Ovary (tissue), 9 donors: ENCODE measurements around the gene NRIP1. TPM values are rescaled to one million over a fixed set of nuclear protein-coding genes. Genes with fewer than 3 reads are reported as not detected.

Experiments
- DNase-seq, 5 donors: peaks; one replicate each; pipeline ENCODE4 v3.0.0-alpha.2; 2019 to 2020
- H3K27ac ChIP-seq, 2 donors: fragments of 200-600 bp; one replicate each; pipeline versions ENCODE4 v1.5.1 to v1.8.0; 2019 to 2022
- H3K27me3 ChIP-seq: fragments of 200-600 bp; one replicate; pipeline ENCODE4 v1.8.0; 2022
- H3K36me3 ChIP-seq: fragments of 200-600 bp; sonication (generic); one replicate; pipeline ENCODE4 v1.5.1; 2019
- H3K4me1 ChIP-seq: one replicate; pipeline ENCODE4 v1.8.1; 2013; ENCODE audit warnings: mild to moderate bottlenecking, moderate library complexity; ENCODE audit not compliant: insufficient read depth
- H3K4me3 ChIP-seq: fragments of 200-600 bp; sonication (generic); one replicate; pipeline ENCODE4 v1.5.1; 2017
- H3K9me3 ChIP-seq, 2 donors: fragments of 200-600 bp in 1 of 2; sonication (generic) in 1 of 2; one replicate each; pipeline versions ENCODE4 v1.5.1 to v1.8.1; 2013 to 2019; ENCODE audit warnings: mild to moderate bottlenecking in 1 of 2, moderate library complexity in 1 of 2
- CTCF ChIP-seq, 3 donors: fragments of 450-650 bp in 2 of 3; fragments of 200-600 bp in 1 of 3; IDR thresholded peaks; one replicate each; pipeline versions ENCODE4 v1.5.1 to v1.8.0; 2016 to 2022; ENCODE audit warnings: antibody characterized with exemption in 3 of 3, mild to moderate bottlenecking in 1 of 3
- EP300 ChIP-seq: sonication (generic); formaldehyde crosslinking; IDR thresholded peaks from one replicate; pipeline ENCODE4 v1.6.1; 2017; ENCODE audit warnings: antibody characterized with exemption
- POLR2A ChIP-seq: fragments of 450-650 bp; IDR thresholded peaks from one replicate; pipeline ENCODE4 v1.6.1; 2017; ENCODE audit warnings: antibody characterized with exemption, mild to moderate bottlenecking, moderate library complexity
- WGBS, 3 donors: extraction: QIAGEN DNeasy Blood & Tissue Kit in 1 of 3; methylation state at CpG; one replicate each; pipeline versions ENCODE4 v1.1.5 to v1.1.7; 2013 to 2017; 5-methylcytosine and 5-hydroxymethylcytosine counted together
- intact Hi-C, 4 donors: fragments of 100-400 bp; cut with DNase I; formaldehyde crosslinking; loops; one replicate each; pipeline versions ENCODE4 v1.11.0 to v1.15.1; 2022 to 2023
- polyA plus RNA-seq, 2 donors: library from polyadenylated mRNA; stranded (reverse); fragments of 200-250 nt in 1 of 2; fragments of 350-450 nt in 1 of 2; fragmentation: Illumina TruSeq in 1 of 2; extraction: RNeasy Lipid Tissue Mini Kit (QIAGEN cat#74804) in 1 of 2; gene quantifications; one replicate each; pipeline ENCODE4 v1.2.3, GENCODE V29; 2013 to 2014
- total RNA-seq, 7 donors: library from RNA; depleted of rRNA in 2 of 7; stranded (reverse); fragments of >200 nt in 2 of 7; fragmentation: NEBNext Ultra II Directional in 3 of 7; extraction: Animal tissue kit (Norgen Biotek cat#: 25700) in 3 of 7; gene quantifications; one replicate each; pipeline versions ENCODE4 v1.1.0 to v1.2.4, GENCODE V29; 2016 to 2023
- donor health status: DM: no; HTN: no; CAD: no; lungs with moderate emphysema.
- donor health status: DM: no; HTN: no; CAD: no.
- donor health status: Bipolar disorder and iron deficiency.
- donor health status: DM: yes; HTN: yes; CAD: no.
- donor health status: DM: no; HTN: no; CAD: no.
- donor health status: DM: yes; HTN: yes; CAD: no.

NRIP1 gene
- total and polyA plus RNA-seq, 9 donors = 9.4 to 56.6 (median 39.9) TPM

DNA sequence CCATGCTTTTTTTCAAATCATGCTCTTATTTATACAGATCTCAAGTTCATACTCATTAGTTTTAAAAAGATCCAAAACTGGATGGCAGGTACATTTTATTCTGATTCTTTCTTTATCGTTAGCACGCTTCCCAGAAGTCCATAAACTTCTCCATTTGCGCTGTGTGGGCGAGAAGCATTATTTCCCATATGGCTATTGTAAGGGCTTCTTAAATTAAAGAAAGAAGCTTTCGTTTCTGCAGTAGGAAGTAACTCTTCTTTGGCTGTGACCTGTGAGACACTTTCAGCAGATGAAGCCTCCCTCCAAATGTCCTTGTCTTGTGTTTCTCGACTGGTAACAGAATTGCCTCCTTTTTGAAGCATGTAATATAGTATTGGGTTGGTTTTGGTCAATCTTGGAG, 100.2 kb downstream of the NRIP1 start:
- H3K36me3 ChIP-seq = no peaks in the 10 kb centered on the region
- WGBS, 3 donors = 92 to 96% (median 94%) methylated on average over 6 of the region's 6 CpGs
- H3K4me3 ChIP-seq = no peak overlapping the region
- H3K27me3 ChIP-seq = no peaks in the 10 kb centered on the region
- TF ChIP-seq CTCF (IDR thresholded peaks at IDR 0.05) (no peak), POLR2A (no peak), EP300 (no peak)
- intact Hi-C loops = no loop called here
- no peak overlapping the region for H3K27ac ChIP-seq
- DNase-seq = no peak
- H3K4me1 ChIP-seq = no peaks in the 10 kb centered on the region
- no peaks in the 10 kb centered on the region for H3K9me3 ChIP-seq

- no peaks in the 10 kb centered on the region for H3K36me3 ChIP-seq
- DNase-seq = no peak
- TF ChIP-seq CTCF (IDR thresholded peaks at IDR 0.05) (no peak), POLR2A (no peak), EP300 (no peak)
- H3K27me3 ChIP-seq = no peaks in the 10 kb centered on the region
- no peaks in the 10 kb centered on the region for H3K9me3 ChIP-seq
- H3K4me1 ChIP-seq = no peaks in the 10 kb centered on the region
- 11 to 23% (median 17%) methylated on average over 3 of the region's 3 CpGs for WGBS, 3 donors
- H3K4me3 ChIP-seq = no peak overlapping the region
- no peak overlapping the region for H3K27ac ChIP-seq
- intact Hi-C loops = no loop called here
These were observed 102.6 kb downstream of the NRIP1 start for GRCh38 chr21:14962217-14962616.

- Histone ChIP-seq H3K4me1 (no peaks in the 10 kb centered on the region), H3K27me3 (no peaks in the 10 kb centered on the region), H3K36me3 (no peaks in the 10 kb centered on the region), H3K4me3 (no peak overlapping the region), H3K9me3 (no peaks in the 10 kb centered on the region), H3K27ac (no peak overlapping the region)
- no peak for DNase-seq
- 92 to 96% (median 92%) methylated on average over 3 of the region's 3 CpGs for WGBS, 3 donors
- intact Hi-C loops = no loop called here
- TF ChIP-seq CTCF (IDR thresholded peaks at IDR 0.05) (no peak), POLR2A (no peak), EP300 (no peak)
These were observed 103.3 kb downstream of the NRIP1 start for GRCh38 chr21:14961502-14961901.

DNA sequence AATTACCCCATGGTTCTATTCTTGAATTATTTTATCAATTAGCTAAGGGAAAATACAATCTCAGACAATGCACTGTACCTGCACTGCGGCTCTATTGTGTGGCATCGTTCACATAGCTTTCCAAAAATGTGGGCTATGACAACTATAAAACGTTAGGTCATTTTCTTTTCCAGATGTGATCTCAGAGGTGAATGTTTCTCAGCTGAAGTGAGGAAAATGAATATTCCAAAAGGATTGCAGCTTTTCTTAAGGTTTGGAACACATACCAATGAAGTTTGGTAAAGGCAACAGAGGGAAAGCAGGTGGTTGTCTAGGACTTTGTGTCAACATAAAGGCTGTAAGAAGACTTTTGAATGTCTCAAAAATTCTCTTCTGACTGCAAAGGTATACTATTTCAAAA, 105.5 kb downstream of the NRIP1 start:
- no peak overlapping the region for H3K4me3 ChIP-seq
- no peak overlapping the region for H3K27ac ChIP-seq
- no peaks in the 10 kb centered on the region for H3K4me1 ChIP-seq
- H3K9me3 ChIP-seq = no peaks in the 10 kb centered on the region
- H3K36me3 ChIP-seq = no peaks in the 10 kb centered on the region
- H3K27me3 ChIP-seq = no peaks in the 10 kb centered on the region
- DNase-seq = no peak
- TF ChIP-seq POLR2A = no peak
- no peak for TF ChIP-seq CTCF (IDR thresholded peaks at IDR 0.05)
- no peak for TF ChIP-seq EP300
- WGBS, 3 donors = 44 to 75% (median 58%) methylated on average over 3 of the region's 3 CpGs
- intact Hi-C loops = no loop called here

DNA sequence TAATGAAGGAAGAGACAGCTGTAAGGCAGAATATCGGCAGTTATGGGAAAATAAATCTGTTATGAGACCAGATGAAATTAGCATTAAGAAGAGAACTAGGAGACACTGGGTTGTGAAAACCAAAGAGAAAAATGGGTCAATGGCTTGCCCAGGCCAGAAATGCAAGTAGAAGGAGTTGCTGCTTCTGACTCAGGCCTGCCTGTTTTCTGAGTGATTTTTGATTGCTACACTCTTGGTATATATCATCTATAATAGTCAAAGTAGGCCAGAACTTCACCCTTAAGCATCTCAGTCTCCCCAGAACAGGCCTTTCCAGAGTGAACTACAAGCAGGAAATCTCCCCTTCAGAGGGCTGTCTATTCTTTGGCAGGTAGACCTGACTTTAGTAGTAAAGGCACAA, 107.0 kb downstream of the NRIP1 start:
- no peaks in the 10 kb centered on the region for H3K27me3 ChIP-seq
- no peaks in the 10 kb centered on the region for H3K4me1 ChIP-seq
- no peaks in the 10 kb centered on the region for H3K9me3 ChIP-seq
- intact Hi-C loops = no loop called here
- DNase-seq = no peak
- TF ChIP-seq POLR2A (no peak), EP300 (no peak), CTCF (IDR thresholded peaks at IDR 0.05) (no peak)
- WGBS, 3 donors = 89 to 94% (median 89%) methylated on average over 1 of the region's 1 CpG
- no peak overlapping the region for H3K4me3 ChIP-seq
- H3K27ac ChIP-seq = no peak overlapping the region
- H3K36me3 ChIP-seq = no peaks in the 10 kb centered on the region
